GM12892 (cell line): ENCODE data around the gene SRRT.

Experiments used
- POLR2A ChIP-seq: IDR thresholded peaks from 2 replicates; pipeline ENCODE4 v1.6.1; 2011; ENCODE audit warnings: low read depth, low read length, control low read depth
- TAF1 ChIP-seq: IDR thresholded peaks from 2 replicates; pipeline ENCODE4 v1.6.1; 2011; ENCODE audit warnings: low read depth, mild to moderate bottlenecking, control low read depth, low read length, borderline replicate concordance

GRCh38 chr7:100899432-100899831, 24.5 kb downstream of the SRRT start:
- TF ChIP-seq TAF1 (no peak), POLR2A (no peak)
